OCI-LY1 (cell line): Measurements from ENCODE around the gene PKD1L1.

Source experiments
- H2AFZ ChIP-seq: fragments of 200-600 bp; sonication (generic), shearing (Covaris generic); 2 replicates; pipeline ENCODE4 v1.6.0; 2014; ENCODE audit warnings: antibody characterized with exemption, mild to moderate bottlenecking, low read length
- H3F3A ChIP-seq: fragments of 200-600 bp; sonication (generic), shearing (Covaris generic); 2 replicates; pipeline ENCODE4 v1.6.0; 2014; ENCODE audit warnings: mild to moderate bottlenecking, antibody characterized with exemption, low read length, moderate library complexity; ENCODE audit not compliant: insufficient read depth
- H3K27ac ChIP-seq: fragments of 200-600 bp; sonication (generic); 2 replicates; pipeline ENCODE4 v1.5.1; 2014; ENCODE audit warnings: low read length, mixed run types, mild to moderate bottlenecking, low read depth; ENCODE audit not compliant: poor library complexity, severe bottlenecking
- H3K27me3 ChIP-seq: fragments of 200-600 bp; sonication (generic); 2 replicates; pipeline ENCODE4 v1.6.0; 2014; ENCODE audit warnings: antibody characterized with exemption, mild to moderate bottlenecking, low read length, moderate library complexity; ENCODE audit not compliant: insufficient read depth
- H3K36me3 ChIP-seq: fragments of 200-600 bp; sonication (generic); 2 replicates; pipeline ENCODE4 v1.6.1; 2014; ENCODE audit warnings: mild to moderate bottlenecking, antibody characterized with exemption, low read length, moderate library complexity, mixed read lengths; ENCODE audit not compliant: insufficient read depth
- H3K4me1 ChIP-seq: fragments of 200-600 bp; sonication (generic); 2 replicates; pipeline ENCODE4 v1.5.1; 2014; ENCODE audit warnings: mild to moderate bottlenecking, low read length, moderate library complexity; ENCODE audit not compliant: insufficient read depth, severe bottlenecking
- H3K4me2 ChIP-seq: fragments of 200-600 bp; sonication (generic), shearing (Covaris generic); 2 replicates; pipeline ENCODE4 v1.6.1; 2014; ENCODE audit warnings: low read length
- H3K4me3 ChIP-seq: fragments of 200-600 bp; sonication (generic); 2 replicates; pipeline ENCODE4 v1.5.1; 2014; ENCODE audit warnings: low read length, low read depth, mild to moderate bottlenecking, mixed read lengths; ENCODE audit not compliant: poor library complexity, severe bottlenecking
- H3K79me2 ChIP-seq: fragments of 200-600 bp; shearing (Covaris generic); 2 replicates; pipeline ENCODE4 v1.6.1; 2016; ENCODE audit warnings: mixed run types, low read length, mixed read lengths; ENCODE audit not compliant: insufficient read depth
- H3K9ac ChIP-seq: fragments of 200-600 bp; sonication (generic), shearing (Covaris generic); 2 replicates; pipeline ENCODE4 v1.6.1; 2014; ENCODE audit warnings: mild to moderate bottlenecking, low read length, mixed read lengths
- H3K9me2 ChIP-seq: fragments of 200-600 bp; sonication (generic), shearing (Covaris generic); 2 replicates; pipeline ENCODE4 v1.6.1; 2014; ENCODE audit warnings: low read depth, mild to moderate bottlenecking, low read length, mixed read lengths
- H3K9me3 ChIP-seq: fragments of 200-600 bp; shearing (Covaris generic); 2 replicates; pipeline ENCODE4 v1.6.1; 2014; ENCODE audit warnings: low read length, mixed read lengths
- H4K20me1 ChIP-seq: fragments of 200-600 bp; sonication (generic), shearing (Covaris generic); 2 replicates; pipeline ENCODE4 v1.6.0; 2016; ENCODE audit warnings: mild to moderate bottlenecking, low read length; ENCODE audit not compliant: insufficient read depth
- EZH2 ChIP-seq: fragments of 200-600 bp; sonication (generic), shearing (Covaris generic); IDR thresholded peaks from 2 replicates; pipeline ENCODE4 v1.8.0; 2017; ENCODE audit warnings: borderline replicate concordance, mixed run types, mild to moderate bottlenecking, antibody characterized with exemption, low read length, moderate library complexity, mixed read lengths
- TF ChIP-seq, protein P1 (sequence below): fragments of 200-600 bp; sonication (generic), shearing (Covaris generic); IDR thresholded peaks from 2 replicates; pipeline ENCODE4 v1.5.1; 2017; ENCODE audit warnings: mild to moderate bottlenecking, antibody characterized with exemption, low read length, moderate library complexity, mixed read lengths

Gene PKD1L1

DNA sequence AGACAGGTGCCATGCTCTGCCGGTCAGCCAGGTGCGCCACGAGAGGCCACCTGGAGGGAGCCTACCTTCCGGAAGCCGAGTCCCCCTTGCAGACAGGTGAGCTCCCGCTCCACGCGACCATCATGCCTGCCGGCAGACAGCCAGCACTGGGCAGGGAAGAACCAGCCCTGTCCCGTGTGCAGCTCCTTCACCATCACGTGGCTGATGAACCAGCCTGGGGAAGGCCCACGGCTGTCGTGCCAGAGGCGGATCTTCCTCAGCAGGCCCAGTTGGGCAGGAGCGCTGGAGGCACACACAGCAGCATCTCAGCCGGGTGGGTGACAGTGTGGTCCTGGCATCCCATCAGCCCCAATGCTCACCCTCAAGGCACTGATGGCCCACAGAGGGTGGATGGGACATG lies 108.9 kb downstream of the PKD1L1 start:
- Histone ChIP-seq H4K20me1 (no peaks in the 10 kb centered on the region), H3K4me3 (no peak overlapping the region), H3K9me2 (no peaks in the 10 kb centered on the region), H3K27ac (no peak overlapping the region), H3F3A (no peaks in the 10 kb centered on the region), H3K4me2 (no peak overlapping the region), H2AFZ (no peak overlapping the region), H3K36me3 (no peaks in the 10 kb centered on the region), H3K9me3 (no peaks in the 10 kb centered on the region), H3K4me1 (peaks cover 7% of the 10 kb centered on the region), H3K79me2 (no peaks in the 10 kb centered on the region), H3K9ac (no peak overlapping the region), H3K27me3 (0 out of 2 replicates have a peak, but pooled peaks cover 12% of the 10 kb centered on the region)
- TF ChIP-seq, protein P1, sequence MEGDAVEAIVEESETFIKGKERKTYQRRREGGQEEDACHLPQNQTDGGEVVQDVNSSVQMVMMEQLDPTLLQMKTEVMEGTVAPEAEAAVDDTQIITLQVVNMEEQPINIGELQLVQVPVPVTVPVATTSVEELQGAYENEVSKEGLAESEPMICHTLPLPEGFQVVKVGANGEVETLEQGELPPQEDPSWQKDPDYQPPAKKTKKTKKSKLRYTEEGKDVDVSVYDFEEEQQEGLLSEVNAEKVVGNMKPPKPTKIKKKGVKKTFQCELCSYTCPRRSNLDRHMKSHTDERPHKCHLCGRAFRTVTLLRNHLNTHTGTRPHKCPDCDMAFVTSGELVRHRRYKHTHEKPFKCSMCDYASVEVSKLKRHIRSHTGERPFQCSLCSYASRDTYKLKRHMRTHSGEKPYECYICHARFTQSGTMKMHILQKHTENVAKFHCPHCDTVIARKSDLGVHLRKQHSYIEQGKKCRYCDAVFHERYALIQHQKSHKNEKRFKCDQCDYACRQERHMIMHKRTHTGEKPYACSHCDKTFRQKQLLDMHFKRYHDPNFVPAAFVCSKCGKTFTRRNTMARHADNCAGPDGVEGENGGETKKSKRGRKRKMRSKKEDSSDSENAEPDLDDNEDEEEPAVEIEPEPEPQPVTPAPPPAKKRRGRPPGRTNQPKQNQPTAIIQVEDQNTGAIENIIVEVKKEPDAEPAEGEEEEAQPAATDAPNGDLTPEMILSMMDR = no peak
- TF ChIP-seq EZH2 = no peak

DNA sequence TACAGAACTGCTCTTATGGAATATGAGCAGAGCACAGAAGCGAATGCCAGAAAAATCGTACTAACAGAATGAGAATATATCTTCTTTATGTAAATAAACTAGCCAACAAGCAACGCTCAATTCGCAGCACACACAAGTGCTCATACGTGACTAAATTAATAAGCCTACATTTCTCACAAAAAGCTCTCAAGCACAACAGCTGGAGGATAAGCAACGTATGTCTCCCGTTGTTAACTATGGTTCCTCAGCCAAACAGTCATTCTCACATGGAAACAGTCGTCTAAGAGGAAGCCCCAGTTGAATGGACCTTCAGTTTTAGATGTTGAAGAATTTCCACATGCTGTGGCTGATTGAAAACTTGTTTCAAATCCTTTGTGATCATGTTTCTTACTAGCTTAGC lies 110.4 kb downstream of the PKD1L1 start:
- Histone ChIP-seq H3K4me3 (no peak overlapping the region), H3K9ac (no peak overlapping the region), H3K79me2 (no peaks in the 10 kb centered on the region), H3K36me3 (no peaks in the 10 kb centered on the region), H3K4me1 (peaks cover 20% of the 10 kb centered on the region), H3F3A (no peaks in the 10 kb centered on the region), H4K20me1 (no peaks in the 10 kb centered on the region), H3K27me3 (0 out of 2 replicates have a peak, but pooled peaks cover 4% of the 10 kb centered on the region), H3K9me3 (no peaks in the 10 kb centered on the region), H3K27ac (no peak overlapping the region), H3K4me2 (no peak overlapping the region), H2AFZ (no peak overlapping the region), H3K9me2 (no peaks in the 10 kb centered on the region)
- TF ChIP-seq EZH2 = no peak
- TF ChIP-seq, protein P1 = no peak

DNA sequence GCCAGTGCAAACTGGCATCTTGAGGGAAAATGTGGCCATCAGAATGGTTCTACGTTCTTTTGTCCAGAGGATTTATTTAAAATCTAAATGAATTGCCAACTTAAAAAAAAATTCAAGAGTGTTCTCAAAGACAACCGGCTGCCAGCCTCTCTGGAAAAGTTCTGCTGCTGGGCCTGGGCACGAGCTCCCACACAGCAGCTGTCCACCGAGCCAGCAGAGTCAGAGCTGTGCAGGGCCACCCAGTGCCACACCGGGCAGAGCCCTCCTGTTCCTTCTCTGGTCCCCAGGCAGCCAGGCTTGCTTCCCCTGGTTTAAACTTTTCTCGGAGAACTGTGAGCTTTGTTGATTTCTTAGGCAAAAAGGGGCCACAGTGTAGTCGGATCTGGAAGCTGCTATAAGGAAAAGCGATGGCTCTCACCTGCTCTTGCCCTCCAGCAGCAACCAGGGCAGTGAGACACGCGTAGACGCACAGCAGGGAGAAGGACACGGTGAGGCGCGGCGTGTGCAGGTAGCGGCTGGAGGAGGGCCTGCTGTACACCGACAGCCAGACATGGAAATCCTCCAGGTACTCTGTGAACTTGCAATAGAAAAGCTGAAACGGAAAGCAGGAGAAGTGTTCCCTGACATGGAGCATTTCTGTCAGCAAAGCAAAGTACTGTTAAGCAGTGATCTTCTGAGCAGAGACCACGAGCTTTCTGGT lies 111.6 kb downstream of the PKD1L1 start:
- H3K27me3 ChIP-seq = 0 out of 2 replicates have a peak, but pooled peaks cover 4% of the 10 kb centered on the region
- no peaks in the 10 kb centered on the region for H3K9me3 ChIP-seq
- peaks cover 21% of the 10 kb centered on the region for H3K4me1 ChIP-seq

More for the DNA sequence above, 111.6 kb downstream of the PKD1L1 start:
- H3F3A ChIP-seq = no peaks in the 10 kb centered on the region
- H3K79me2 ChIP-seq = no peaks in the 10 kb centered on the region
- no peak overlapping the region for H3K9ac ChIP-seq
- no peak overlapping the region for H3K4me3 ChIP-seq
- no peak overlapping the region for H3K4me2 ChIP-seq
- no peaks in the 10 kb centered on the region for H4K20me1 ChIP-seq
- no peak overlapping the region for H3K27ac ChIP-seq
- no peak overlapping the region for H2AFZ ChIP-seq
- TF ChIP-seq EZH2 = no peak
- TF ChIP-seq, protein P1 = no peak
- no peaks in the 10 kb centered on the region for H3K36me3 ChIP-seq
- no peaks in the 10 kb centered on the region for H3K9me2 ChIP-seq
